ENCODE data around the gene ZNF92. TPM values are rescaled to one million over a fixed set of nuclear protein-coding genes. Genes with fewer than 3 reads are reported as not detected.
"Not testable (repeated sequence)": the region's sequence is repeated elsewhere in the genome, so short reads cannot be mapped to it uniquely, and the experiment has no call there.

ZNF92 gene
- polyA plus RNA-seq, 4 donors, result 21.4 to 24.8 (median 24.6) TPM

DNA sequence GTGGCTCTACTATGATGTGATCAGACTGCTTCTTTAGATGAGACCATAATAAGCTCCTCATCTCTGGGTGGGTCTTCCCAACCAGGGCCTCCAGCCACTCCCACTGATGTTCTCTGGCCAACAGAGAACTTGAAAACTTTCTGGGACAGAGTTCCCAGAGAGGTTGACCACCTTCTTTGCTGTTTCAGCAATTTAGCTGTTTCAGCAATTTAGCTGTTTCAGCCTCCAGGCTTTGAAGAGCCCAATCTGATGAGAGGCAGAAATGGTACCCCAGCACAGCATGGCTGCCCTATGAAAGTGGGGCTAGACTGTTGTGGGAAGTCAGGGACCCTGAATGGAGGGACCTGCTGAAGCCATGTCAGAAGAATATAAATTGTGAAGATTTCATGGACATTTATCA, 49.0 kb downstream of the ZNF92 start:
- DNase-seq (ENCODE audit: low read depth in 4 of 4, low spot score in 2 of 4), result no peak

GRCh38 chr7:65423286-65423685, 49.6 kb downstream of the ZNF92 start:
- DNase-seq (ENCODE audit: low read depth in 4 of 4, low spot score in 2 of 4), result not testable (repeated sequence)

- no peak for DNase-seq (ENCODE audit: low read depth in 4 of 4, low spot score in 2 of 4)
Observed at GRCh38 chr7:65429642-65430343, 56.1 kb downstream of the ZNF92 start.

DNA sequence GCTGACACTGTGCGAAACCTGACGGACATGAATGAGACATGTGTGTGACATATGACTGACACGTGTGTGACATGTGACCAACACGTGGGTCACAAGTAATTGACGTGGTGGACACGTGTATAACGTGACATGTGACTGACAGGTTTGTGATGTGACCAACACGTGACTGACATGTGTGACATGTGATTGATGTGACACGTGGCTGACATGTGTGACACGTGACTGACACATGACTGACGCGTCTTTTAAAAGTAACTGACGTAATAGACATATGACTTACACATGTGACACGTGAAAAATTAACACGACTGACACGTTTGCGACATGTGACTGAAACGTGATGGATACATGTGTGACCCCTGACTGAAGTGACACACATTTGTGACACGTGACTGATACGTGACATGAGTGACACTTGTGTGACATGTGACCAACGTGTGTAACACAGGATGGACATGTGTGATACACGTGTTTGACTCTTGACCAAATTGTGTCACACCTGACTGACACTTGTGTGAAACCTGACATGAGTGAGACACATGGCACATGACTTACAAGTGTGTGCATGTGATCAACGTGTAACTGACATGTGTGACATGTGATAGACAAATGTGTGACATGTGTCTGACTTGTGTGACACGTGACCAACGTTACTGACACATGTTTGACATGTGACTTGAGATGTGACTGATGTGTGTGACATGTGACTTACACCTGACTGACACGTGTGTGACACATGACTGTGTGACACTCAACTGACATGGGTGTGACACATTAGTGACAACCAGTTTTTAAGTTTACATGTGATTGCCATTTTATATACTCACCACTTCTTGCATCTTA, 56.9 kb downstream of the ZNF92 start:
- no peak for DNase-seq (ENCODE audit: low read depth in 4 of 4, low spot score in 2 of 4)

- DNase-seq (ENCODE audit: low read depth in 4 of 4, low spot score in 2 of 4), result no peak
Observed at GRCh38 chr7:65434307-65434706, 60.7 kb downstream of the ZNF92 start.

GRCh38 chr7:65436163-65436562, 62.5 kb downstream of the ZNF92 start:
- no peak for DNase-seq (ENCODE audit: low read depth in 4 of 4, low spot score in 2 of 4)

DNA sequence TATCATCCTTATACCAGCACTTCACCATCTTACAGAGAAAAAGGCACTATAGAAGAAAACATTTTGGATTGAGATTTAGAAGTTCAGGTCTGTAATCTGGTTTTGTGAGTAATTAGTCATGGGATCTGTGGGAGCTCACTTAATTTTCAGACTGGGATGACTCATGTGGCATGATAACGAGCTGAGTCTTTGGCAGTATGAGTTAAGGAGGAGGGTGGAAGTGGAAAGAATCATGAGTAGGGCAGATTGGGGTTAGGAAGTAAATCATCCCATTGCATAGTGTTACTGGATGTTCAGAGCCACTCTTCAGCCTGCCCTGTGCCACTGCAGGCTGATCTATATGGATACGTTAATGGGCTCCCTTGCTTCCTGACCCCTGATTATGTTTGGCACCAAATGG, 64.9 kb downstream of the ZNF92 start:
- no peak for DNase-seq (ENCODE audit: low read depth in 4 of 4, low spot score in 2 of 4)

DNA sequence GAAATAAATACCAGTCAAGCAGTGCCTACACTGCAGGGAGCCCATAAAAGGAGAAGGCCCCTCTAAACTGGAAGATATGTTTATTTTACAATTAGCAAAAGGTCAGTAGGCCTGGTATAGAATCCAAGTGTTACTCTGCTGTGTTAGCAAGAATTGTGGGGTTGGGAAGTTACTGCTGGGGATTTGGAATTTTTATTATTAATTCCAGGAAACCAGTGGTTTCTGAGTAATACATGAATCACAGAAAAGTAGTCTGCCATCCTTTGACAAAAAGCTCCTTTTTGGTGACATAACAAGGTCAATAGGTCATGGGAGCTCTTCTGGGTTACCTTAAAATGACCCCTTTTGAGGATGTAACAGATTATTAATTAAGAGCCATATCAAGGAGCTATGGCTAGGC, 67.4 kb downstream of the ZNF92 start:
- DNase-seq (ENCODE audit: low read depth in 4 of 4, low spot score in 2 of 4), result no peak

- no peak for DNase-seq (ENCODE audit: low read depth in 4 of 4, low spot score in 2 of 4)
Observed at GRCh38 chr7:65444205-65444842, 70.7 kb downstream of the ZNF92 start.

- no peak for DNase-seq (ENCODE audit: low read depth in 4 of 4, low spot score in 2 of 4)
Observed at GRCh38 chr7:65444899-65445823, 71.5 kb downstream of the ZNF92 start.

- not testable (repeated sequence) for DNase-seq (ENCODE audit: low read depth in 4 of 4, low spot score in 2 of 4)
Observed at GRCh38 chr7:65447041-65447440, 73.4 kb downstream of the ZNF92 start.

GRCh38 chr7:65448816-65449504, 75.3 kb downstream of the ZNF92 start:
- no peak for DNase-seq (ENCODE audit: low read depth in 4 of 4, low spot score in 2 of 4)

DNA sequence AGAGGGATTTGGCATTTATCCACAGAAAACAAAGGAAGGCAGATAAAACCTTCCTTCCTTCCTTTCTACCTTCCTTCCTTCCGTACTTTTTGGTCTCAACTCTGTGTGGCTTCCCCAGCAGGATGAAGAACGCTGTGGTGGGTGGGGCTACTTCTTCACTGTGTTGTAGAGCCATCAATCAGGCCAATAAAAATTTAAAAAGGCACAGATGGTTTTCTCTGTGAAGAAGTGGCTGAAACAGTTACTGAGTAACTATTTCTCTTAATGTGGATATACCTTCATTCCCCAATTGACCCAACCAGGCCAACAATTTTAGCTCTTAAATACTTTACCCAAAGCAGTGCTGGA, 75.8 kb downstream of the ZNF92 start:
- DNase-seq (ENCODE audit: low read depth in 4 of 4, low spot score in 2 of 4), result no peak
